SK-N-SH (cell line): ENCODE measurements around the gene SPATC1L. TPM values are rescaled to one million over a fixed set of nuclear protein-coding genes. Genes with fewer than 3 reads are reported as not detected.

Source experiments
- CTCF ChIA-PET: fragments of 300-600, 350-600 bp; formaldehyde crosslinking; extraction: SDS; loops from one replicate; lab custom pipeline; 2021; lab: Yijun Ruan, JAX
- POLR2A ChIA-PET: fragments of 350-600 bp; sonication (Branson Sonifier 250); formaldehyde crosslinking; extraction: SDS; loops from one replicate; lab custom pipeline; 2020; ENCODE audit warnings: antibody characterized with exemption, inconsistent platforms; lab: Yijun Ruan, JAX
- DNase-seq: peaks from one replicate; pipeline ENCODE4 v3.0.0; 2012
- H2AFZ ChIP-seq: fragments of 200-600 bp; sonication (generic); 2 replicates; pipeline ENCODE4 v1.8.1; 2016; ENCODE audit warnings: antibody characterized with exemption, mild to moderate bottlenecking, low read depth
- H3F3A ChIP-seq: fragments of 200-600 bp; sonication (generic); replicated peaks from 2 replicates; pipeline ENCODE3; 2016; ENCODE audit warnings: antibody characterized with exemption, mild to moderate bottlenecking; ENCODE audit not compliant: insufficient read depth
- H3K27ac ChIP-seq, 2 experiments: fragments of 200-500 bp in 1 of 2; fragments of 200-600 bp in 1 of 2; sonication (Bioruptor generic) in 1 of 2; sonication (generic), shearing (Covaris generic) in 1 of 2; 2 replicates each; pipeline versions ENCODE4 v1.5.1 to v1.6.1; 2014 to 2016; ENCODE audit warnings: low read depth in 2 of 2, inconsistent platforms in 1 of 2, low read length in 1 of 2, mild to moderate bottlenecking in 1 of 2, mixed read lengths in 1 of 2
- H3K27me3 ChIP-seq: fragments of 200-600 bp; sonication (generic), shearing (Covaris generic); 2 replicates; pipeline ENCODE4 v1.6.1; 2016; ENCODE audit warnings: mixed run types; ENCODE audit not compliant: insufficient read depth
- H3K36me3 ChIP-seq, 2 experiments: fragments of 200-500 bp in 1 of 2; fragments of 200-600 bp in 1 of 2; sonication (Bioruptor generic) in 1 of 2; sonication (generic) in 1 of 2; replicated peaks in 1 of 2; 2 replicates each; pipeline versions ENCODE3 to v1.5.1; 2014 to 2016; ENCODE audit warnings: low read length in 1 of 2, mild to moderate bottlenecking in 1 of 2; ENCODE audit not compliant: insufficient read depth in 2 of 2, control insufficient read depth in 1 of 2
- H3K4me1 ChIP-seq, 2 experiments: fragments of 200-500 bp in 1 of 2; fragments of 200-600 bp in 1 of 2; sonication (Bioruptor generic) in 1 of 2; sonication (generic), shearing (Covaris generic) in 1 of 2; 2 replicates each; pipeline versions ENCODE4 v1.5.1 to v1.6.1; 2014 to 2016; ENCODE audit warnings: low read depth in 1 of 2, low read length in 1 of 2, mixed run types in 1 of 2; ENCODE audit not compliant: insufficient read depth in 2 of 2, control insufficient read depth in 1 of 2
- H3K4me2 ChIP-seq: fragments of 200-600 bp; sonication (generic), shearing (Covaris generic); 2 replicates; pipeline ENCODE4 v1.6.1; 2017; ENCODE audit warnings: mixed run types
- H3K4me3 ChIP-seq, 2 experiments: fragments of 200-500 bp in 1 of 2; fragments of 200-600 bp in 1 of 2; sonication (Bioruptor generic) in 1 of 2; sonication (generic), shearing (Covaris generic) in 1 of 2; 2 replicates each; pipeline versions ENCODE4 v1.5.1 to v1.8.1; 2014 to 2016; ENCODE audit warnings: low read depth in 2 of 2, inconsistent platforms in 1 of 2, low read length in 1 of 2, mild to moderate bottlenecking in 1 of 2, mixed read lengths in 1 of 2, moderate library complexity in 1 of 2
- H3K79me2 ChIP-seq: fragments of 200-600 bp; sonication (generic); 2 replicates; pipeline ENCODE4 v1.8.1; 2017; ENCODE audit warnings: mild to moderate bottlenecking; ENCODE audit not compliant: insufficient read depth
- H3K9ac ChIP-seq: fragments of 200-600 bp; sonication (generic); 2 replicates; pipeline ENCODE4 v1.6.1; 2017; ENCODE audit warnings: mixed run types
- H3K9me2 ChIP-seq: fragments of 200-600 bp; sonication (generic); 2 replicates; pipeline ENCODE4 v1.6.1; 2017; ENCODE audit warnings: mixed run types
- H3K9me3 ChIP-seq: fragments of 200-600 bp; sonication (generic); 2 replicates; pipeline ENCODE4 v1.6.1; 2017; ENCODE audit warnings: mixed run types, mild to moderate bottlenecking, moderate library complexity
- H4K20me1 ChIP-seq: fragments of 200-600 bp; sonication (generic); 2 replicates; pipeline ENCODE4 v1.6.1; 2017; ENCODE audit warnings: mild to moderate bottlenecking, mixed run types; ENCODE audit not compliant: insufficient read depth
- ELF1 ChIP-seq: IDR thresholded peaks from 2 replicates; pipeline ENCODE4 v1.4.0; 2012
- FOSL2 ChIP-seq: IDR thresholded peaks from 2 replicates; pipeline ENCODE4 v1.4.0; 2012; ENCODE audit warnings: low read depth, mild to moderate bottlenecking, moderate library complexity, borderline replicate concordance
- GABPA ChIP-seq: IDR thresholded peaks from 2 replicates; pipeline ENCODE4 v1.4.0; 2012; ENCODE audit warnings: low read depth, mild to moderate bottlenecking
- MEF2A ChIP-seq: IDR thresholded peaks from 2 replicates; pipeline ENCODE4 v1.4.0; 2012; ENCODE audit warnings: low read depth, borderline replicate concordance
- MXI1 ChIP-seq: IDR thresholded peaks from 2 replicates; pipeline ENCODE4 v1.6.1; 2012; ENCODE audit warnings: mild to moderate bottlenecking, low read depth, low read length, improper control_type of control experiment
- NRF1 ChIP-seq: IDR thresholded peaks from 2 replicates; pipeline ENCODE4 v1.6.1; 2012; ENCODE audit warnings: low read depth, mild to moderate bottlenecking, low read length
- SIN3A ChIP-seq: IDR thresholded peaks from 2 replicates; pipeline ENCODE4 v1.6.1; 2012; ENCODE audit warnings: low read depth, mild to moderate bottlenecking, low read length, moderate library complexity, borderline replicate concordance
- TAF1 ChIP-seq: IDR thresholded peaks from 2 replicates; pipeline ENCODE4 v1.6.1; 2012; ENCODE audit warnings: low read depth, mild to moderate bottlenecking, low read length, moderate library complexity, borderline replicate concordance
- TCF12 ChIP-seq: IDR thresholded peaks from 2 replicates; pipeline ENCODE4 v1.4.0; 2012
- USF1 ChIP-seq: IDR thresholded peaks from 2 replicates; pipeline ENCODE4 v1.4.0; 2012; ENCODE audit warnings: low read depth, borderline replicate concordance
- YY1 ChIP-seq: IDR thresholded peaks from 2 replicates; pipeline ENCODE4 v1.4.0; 2012; ENCODE audit warnings: low read depth, mild to moderate bottlenecking
- ZBTB33 ChIP-seq: IDR thresholded peaks from 2 replicates; pipeline ENCODE4 v1.4.0; 2012; ENCODE audit warnings: low read depth, borderline replicate concordance
- WGBS: methylation state at CpG from one replicate; pipeline ENCODE4 v1.1.6; 2017; ENCODE audit warnings: low lambda C conversion rate; 5-methylcytosine and 5-hydroxymethylcytosine counted together
- polyA plus RNA-seq, 3 experiments: library from polyadenylated mRNA; depleted of rRNA; stranded (reverse); fragments of >200 nt; gene quantifications; 2 replicates each; pipeline ENCODE4 v1.2.3, GENCODE V29; 2012
- TF ChIP-seq, protein P1 (sequence below): fragments of 150-350 bp; IDR thresholded peaks from 2 replicates; pipeline ENCODE4 v1.6.1; 2017; ENCODE audit warnings: antibody characterized with exemption, low read length, low read depth, borderline replicate concordance
- TF ChIP-seq, protein P2 (sequence below): IDR thresholded peaks from 2 replicates; pipeline ENCODE4; 2012

Gene SPATC1L
- polyA plus RNA-seq, 1 of the 3 experiments (the other 2 are of a cell fraction): 8.3 TPM

GRCh38 chr21:46156678-46157077 lies 27.6 kb downstream of the SPATC1L start:
- Histone ChIP-seq H2AFZ (no peak overlapping the region), H4K20me1 (no peaks in the 10 kb centered on the region), H3K36me3 (no peaks in the 10 kb centered on the region), H3K4me1 (peaks cover 0 to 4% of the 10 kb centered on the region in 2 experiments; a peak in 2 of 4 replicates), H3K4me3 (no peak overlapping the region), H3K9ac (no peak overlapping the region), H3F3A (no peaks in the 10 kb centered on the region), H3K9me2 (no peaks in the 10 kb centered on the region), H3K27me3 (no peaks in the 10 kb centered on the region), H3K79me2 (no peaks in the 10 kb centered on the region), H3K27ac (no peak overlapping the region), H3K4me2 (no peak overlapping the region), H3K9me3 (no peaks in the 10 kb centered on the region)
- no peak for TF ChIP-seq ELF1
- TF ChIP-seq ZBTB33: no peak
- TF ChIP-seq, protein P1, sequence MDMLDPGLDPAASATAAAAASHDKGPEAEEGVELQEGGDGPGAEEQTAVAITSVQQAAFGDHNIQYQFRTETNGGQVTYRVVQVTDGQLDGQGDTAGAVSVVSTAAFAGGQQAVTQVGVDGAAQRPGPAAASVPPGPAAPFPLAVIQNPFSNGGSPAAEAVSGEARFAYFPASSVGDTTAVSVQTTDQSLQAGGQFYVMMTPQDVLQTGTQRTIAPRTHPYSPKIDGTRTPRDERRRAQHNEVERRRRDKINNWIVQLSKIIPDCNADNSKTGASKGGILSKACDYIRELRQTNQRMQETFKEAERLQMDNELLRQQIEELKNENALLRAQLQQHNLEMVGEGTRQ: no peak
- no peak for TF ChIP-seq MXI1
- TF ChIP-seq YY1: no peak
- TF ChIP-seq FOSL2: no peak
- no peak for TF ChIP-seq TCF12
- TF ChIP-seq MEF2A: no peak
- no peak for TF ChIP-seq GABPA
- no peak for TF ChIP-seq NRF1
- no peak for TF ChIP-seq TAF1
- no peak for TF ChIP-seq SIN3A
- 88% methylated on average over 10 of the region's 10 CpGs for WGBS
- DNase-seq: no peak
- POLR2A ChIA-PET: no interaction called here
- CTCF ChIA-PET: no interaction called here

- no peaks in the 10 kb centered on the region for H3K9me3 ChIP-seq
- H3K4me2 ChIP-seq: no peak overlapping the region
These were observed 27.9 kb downstream of the SPATC1L start for GRCh38 chr21:46156378-46156645.

More at GRCh38 chr21:46156378-46156645, 27.9 kb downstream of the SPATC1L start:
- no peaks in the 10 kb centered on the region for H3F3A ChIP-seq
- no peaks in the 10 kb centered on the region for H4K20me1 ChIP-seq
- ChIA-PET CTCF (no interaction called here), POLR2A (no interaction called here)
- H2AFZ ChIP-seq: no peak overlapping the region
- H3K36me3 ChIP-seq: no peaks in the 10 kb centered on the region
- WGBS: 94% methylated on average over 7 of the region's 7 CpGs
- no peak overlapping the region for H3K4me3 ChIP-seq
- H3K9ac ChIP-seq: no peak overlapping the region
- TF ChIP-seq, protein P2, sequence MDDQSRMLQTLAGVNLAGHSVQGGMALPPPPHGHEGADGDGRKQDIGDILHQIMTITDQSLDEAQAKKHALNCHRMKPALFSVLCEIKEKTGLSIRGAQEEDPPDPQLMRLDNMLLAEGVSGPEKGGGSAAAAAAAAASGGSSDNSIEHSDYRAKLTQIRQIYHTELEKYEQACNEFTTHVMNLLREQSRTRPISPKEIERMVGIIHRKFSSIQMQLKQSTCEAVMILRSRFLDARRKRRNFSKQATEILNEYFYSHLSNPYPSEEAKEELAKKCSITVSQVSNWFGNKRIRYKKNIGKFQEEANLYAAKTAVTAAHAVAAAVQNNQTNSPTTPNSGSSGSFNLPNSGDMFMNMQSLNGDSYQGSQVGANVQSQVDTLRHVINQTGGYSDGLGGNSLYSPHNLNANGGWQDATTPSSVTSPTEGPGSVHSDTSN: no peak
- TF ChIP-seq USF1: no peak
- no peak for TF ChIP-seq TCF12
- TF ChIP-seq SIN3A: no peak
- H3K27me3 ChIP-seq: no peaks in the 10 kb centered on the region
- H3K9me2 ChIP-seq: no peaks in the 10 kb centered on the region
- no peaks in the 10 kb centered on the region for H3K79me2 ChIP-seq
- H3K27ac ChIP-seq: no peak overlapping the region
- DNase-seq: no peak
- H3K4me1 ChIP-seq: peaks cover 0 to 4% of the 10 kb centered on the region in 2 experiments; a peak in 2 of 4 replicates
